Measurements from ENCODE around the gene FMNL2. TPM values are rescaled to one million over a fixed set of nuclear protein-coding genes. Genes with fewer than 3 reads are reported as not detected.

The FMNL2 gene
- total RNA-seq, 1 donor from 2014 or later: 34.3 TPM

- Histone ChIP-seq H3K4me2 (ENCODE audit: low read length) (no peak overlapping the region), H2AFZ (ENCODE audit: low read depth, low read length) (no peak overlapping the region), H3K36me3 (ENCODE audit: insufficient read depth, low read length) (no peaks in the 10 kb centered on the region), H4K20me1 (ENCODE audit: insufficient read depth, low read length) (no peaks in the 10 kb centered on the region), H3K9me3 (ENCODE audit: insufficient read depth, low read depth, low read length) (no peaks in the 10 kb centered on the region), H3K27ac (ENCODE audit: low read depth, low read length) (no peak overlapping the region), H3K4me3 (ENCODE audit: insufficient read depth, low read depth, low read length) (no peak overlapping the region), H3K9ac (ENCODE audit: low read length) (no peak overlapping the region), H3K79me2 (ENCODE audit: insufficient read depth, low read length) (no peaks in the 10 kb centered on the region), H3K27me3 (ENCODE audit: insufficient read depth, low read length) (no peaks in the 10 kb centered on the region), H3K4me1 (ENCODE audit: insufficient read depth, low read length) (peaks cover 45% of the 10 kb centered on the region)
- no peak overlapping the region for H3K4me3 Mint-ChIP-seq (ENCODE audit: unreplicated experiment)
- peak overlapping the region; percentile 42 for H3K27ac Mint-ChIP-seq (ENCODE audit: unreplicated experiment)
- FAIRE-seq: no peak
- H3K4me1 Mint-ChIP-seq (ENCODE audit: low read depth, unreplicated experiment): peaks cover 85% of the 10 kb centered on the region
- H3K9me3 Mint-ChIP-seq (ENCODE audit: unreplicated experiment): no peaks in the 10 kb centered on the region
- peak; percentile 46 for DNase-seq (ENCODE audit: low read depth)
- no peaks in the 10 kb centered on the region for H3K27me3 Mint-ChIP-seq (ENCODE audit: low read depth, unreplicated experiment)
- no peaks in the 10 kb centered on the region for H3K36me3 Mint-ChIP-seq (ENCODE audit: low read depth, unreplicated experiment)
- no peak for TF ChIP-seq EZH2 (IDR thresholded peaks at IDR 0.05; ENCODE audit: insufficient read depth, low read length)
- no peak for TF ChIP-seq CTCF (IDR thresholded peaks at IDR 0.05; ENCODE audit: insufficient read depth, low read depth, low read length)
Measured at GRCh38 chr2:152546230-152546837, 211.4 kb downstream of the FMNL2 start.

- Mint-ChIP-seq H3K4me1 (ENCODE audit: low read depth, unreplicated experiment) (peaks cover 69% of the 10 kb centered on the region), H3K4me3 (ENCODE audit: unreplicated experiment) (no peak overlapping the region), H3K9me3 (ENCODE audit: unreplicated experiment) (no peaks in the 10 kb centered on the region), H3K27me3 (ENCODE audit: low read depth, unreplicated experiment) (no peaks in the 10 kb centered on the region), H3K36me3 (ENCODE audit: low read depth, unreplicated experiment) (no peaks in the 10 kb centered on the region), H3K27ac (ENCODE audit: unreplicated experiment) (peak overlapping the region; percentile 13)
- FAIRE-seq: no peak
- no peaks in the 10 kb centered on the region for H3K9me3 ChIP-seq (ENCODE audit: insufficient read depth, low read depth, low read length)
- H3K36me3 ChIP-seq (ENCODE audit: insufficient read depth, low read length): no peaks in the 10 kb centered on the region
- peak; percentile 49 for DNase-seq (ENCODE audit: low read depth)
- H3K79me2 ChIP-seq (ENCODE audit: insufficient read depth, low read length): no peaks in the 10 kb centered on the region
- no peak overlapping the region for H3K9ac ChIP-seq (ENCODE audit: low read length)
- H3K4me2 ChIP-seq (ENCODE audit: low read length): peak overlapping the region; percentile 45
- H2AFZ ChIP-seq (ENCODE audit: low read depth, low read length): no peak overlapping the region
- no peak for TF ChIP-seq EZH2 (IDR thresholded peaks at IDR 0.05; ENCODE audit: insufficient read depth, low read length)
- TF ChIP-seq CTCF (IDR thresholded peaks at IDR 0.05; ENCODE audit: insufficient read depth, low read depth, low read length): no peak
- peaks cover 36% of the 10 kb centered on the region for H3K4me1 ChIP-seq (ENCODE audit: insufficient read depth, low read length)
- no peaks in the 10 kb centered on the region for H3K27me3 ChIP-seq (ENCODE audit: insufficient read depth, low read length)
- no peaks in the 10 kb centered on the region for H4K20me1 ChIP-seq (ENCODE audit: insufficient read depth, low read length)
- peak overlapping the region; percentile 84 for H3K27ac ChIP-seq (ENCODE audit: low read depth, low read length)
- H3K4me3 ChIP-seq (ENCODE audit: insufficient read depth, low read depth, low read length): no peak overlapping the region
Measured at GRCh38 chr2:152548111-152548875, 213.3 kb downstream of the FMNL2 start.

- Histone ChIP-seq H3K4me2 (ENCODE audit: low read length) (peak overlapping the region; percentile 45), H2AFZ (ENCODE audit: low read depth, low read length) (no peak overlapping the region), H4K20me1 (ENCODE audit: insufficient read depth, low read length) (no peaks in the 10 kb centered on the region), H3K27ac (ENCODE audit: low read depth, low read length) (peak overlapping the region; percentile 84), H3K9me3 (ENCODE audit: insufficient read depth, low read depth, low read length) (no peaks in the 10 kb centered on the region), H3K79me2 (ENCODE audit: insufficient read depth, low read length) (no peaks in the 10 kb centered on the region), H3K4me1 (ENCODE audit: insufficient read depth, low read length) (peaks cover 29% of the 10 kb centered on the region), H3K9ac (ENCODE audit: low read length) (peak overlapping the region; percentile 42), H3K4me3 (ENCODE audit: insufficient read depth, low read depth, low read length) (no peak overlapping the region), H3K27me3 (ENCODE audit: insufficient read depth, low read length) (no peaks in the 10 kb centered on the region), H3K36me3 (ENCODE audit: insufficient read depth, low read length) (no peaks in the 10 kb centered on the region)
- TF ChIP-seq CTCF (IDR thresholded peaks at IDR 0.05; ENCODE audit: insufficient read depth, low read depth, low read length): no peak
- TF ChIP-seq EZH2 (IDR thresholded peaks at IDR 0.05; ENCODE audit: insufficient read depth, low read length): no peak
- FAIRE-seq (no peak), DNase-seq (ENCODE audit: low read depth) (peak; percentile 77)
- Mint-ChIP-seq H3K4me3 (ENCODE audit: unreplicated experiment) (no peak overlapping the region), H3K9me3 (ENCODE audit: unreplicated experiment) (no peaks in the 10 kb centered on the region), H3K27me3 (ENCODE audit: low read depth, unreplicated experiment) (no peaks in the 10 kb centered on the region), H3K4me1 (ENCODE audit: low read depth, unreplicated experiment) (peaks cover 64% of the 10 kb centered on the region), H3K36me3 (ENCODE audit: low read depth, unreplicated experiment) (no peaks in the 10 kb centered on the region), H3K27ac (ENCODE audit: unreplicated experiment) (peak overlapping the region; percentile 71)
Measured at GRCh38 chr2:152548996-152549395, 214.0 kb downstream of the FMNL2 start.

Measured in astrocyte (in vitro differentiated cells and primary cell).